ENCODE results near the gene ARID4B. TPM values are rescaled to one million over a fixed set of nuclear protein-coding genes. Genes with fewer than 3 reads are reported as not detected.

Gene ARID4B
- total RNA-seq, 1 experiment from 2014 or later, result 28.3 TPM

GRCh38 chr1:235161685-235162327 is 166.2 kb downstream of the ARID4B start:
- TSS peak; percentile 90 for BruUV-seq (replicated peaks)

GRCh38 chr1:235160957-235161684 is 166.9 kb downstream of the ARID4B start, which contains the start of gene RBM34:
Gene RBM34, minus strand, starts transcription at chr1:235161250. Its CDS starts 24 bp downstream, at chr1:235161226.
- Histone ChIP-seq H3K4me3 (replicated peaks in 1 of 2; ENCODE audit: low read depth in 1 of 2, low read length in 2 of 2) (peak within 1 kb of the TSS; percentile 73 to 80), H3K9ac (ENCODE audit: low read length) (peak within 1 kb of the TSS; percentile 78), H3K27ac (ENCODE audit: low read depth, low read length) (peak within 1 kb of the TSS; percentile 64), H3K9me2 (ENCODE audit: insufficient read depth) (no peaks in the 10 kb centered on the region), H4K20me1 (ENCODE audit: insufficient read depth) (no peaks in the 10 kb centered on the region), H3K36me3 (ENCODE audit: control insufficient read depth in 1 of 2, insufficient read depth in 2 of 2, low read length in 2 of 2) (peaks cover 8 to 22% of the 10 kb centered on the region in 2 experiments; a peak in 3 of 4 replicates), H3K4me2 (ENCODE audit: low read length) (peak within 1 kb of the TSS; percentile 86), H3K27me3 (ENCODE audit: insufficient read depth, low read length) (no peaks in the 10 kb centered on the region), H3K4me1 (ENCODE audit: control insufficient read depth in 1 of 2, insufficient read depth in 2 of 2, low read length in 2 of 2) (peaks cover 0 to 15% of the 10 kb centered on the region in 2 experiments; a peak in 2 of 4 replicates), H2AFZ (ENCODE audit: low read depth, low read length, poor library complexity, severe bottlenecking) (no peak within 1 kb of the TSS), H3K9me3 (ENCODE audit: control insufficient read depth in 1 of 2, insufficient read depth in 1 of 2, low read depth in 1 of 2, low read length in 2 of 2) (no peaks in the 10 kb centered on the region), H3K79me2 (ENCODE audit: insufficient read depth, low read length) (peaks cover 41% of the 10 kb centered on the region)
- peak; percentile 71 for DNase-seq (ENCODE audit: low read depth, low spot score)
- intact Hi-C loops (cut with micrococcal nuclease), result loop anchor here (10.0 kb wide), 1 partner anchor 254 kb away; no protein-coding TSS in a partner anchor
- ATAC-seq, result peak; percentile 92
- ChIA-PET CTCF (interaction anchor here (0.6 kb wide), 1 partner anchor 256 kb away, joined by 3 read pairs; no protein-coding TSS in a partner anchor), POLR2A (interaction anchor here (0.8 kb wide), 1 partner anchor 24 kb away, joined by 3 read pairs; no protein-coding TSS in a partner anchor), RAD21 (ENCODE audit: low non-redundant PET in 1 of 2, low total read pairs in 2 of 2, uncharacterized antibody in 2 of 2, unreplicated experiment in 2 of 2) (no interaction called here)
- no TSS peak for BruUV-seq (replicated peaks)
- TF ChIP-seq REST (IDR thresholded peaks at IDR 0.05; ENCODE audit: low read depth) (no peak), POLR2A (IDR thresholded peaks at IDR 0.05; ENCODE audit: borderline replicate concordance, extremely low read depth, insufficient read depth, insufficient read length) (peak; percentile 97), POLR2AphosphoS5 (IDR thresholded peaks at IDR 0.05; ENCODE audit: low read depth, low read length) (peak; percentile 99), ELF1 (IDR thresholded peaks at IDR 0.05; ENCODE audit: borderline replicate concordance, low read depth) (peak; percentile 99), ZBTB33 (IDR thresholded peaks at IDR 0.05; ENCODE audit: extremely low read depth, insufficient replicate concordance, low read length) (peak; percentile 35), SP1 (IDR thresholded peaks at IDR 0.05; ENCODE audit: low read depth) (no peak; the same call in 1 of the 2 replicates), YY1 (IDR thresholded peaks at IDR 0.05; ENCODE audit: extremely low read depth, insufficient replicate concordance, low read depth, low read length) (peak; percentile 86)

More at GRCh38 chr1:235161685-235162327, 166.2 kb downstream of the ARID4B start:
- H4K20me1 ChIP-seq (ENCODE audit: insufficient read depth), result no peaks in the 10 kb centered on the region
- CTCF ChIA-PET, result no interaction called here
- H3K9ac ChIP-seq (ENCODE audit: low read length), result peak overlapping the region; percentile 78
- peak overlapping the region; percentile 64 for H3K27ac ChIP-seq (ENCODE audit: low read depth, low read length)
- intact Hi-C loops (cut with micrococcal nuclease), result loop anchor here (10.0 kb wide), 1 partner anchor 253 kb away; no protein-coding TSS in a partner anchor
- no peaks in the 10 kb centered on the region for H3K9me2 ChIP-seq (ENCODE audit: insufficient read depth)
- ATAC-seq, result no peak
- H2AFZ ChIP-seq (ENCODE audit: low read depth, low read length, poor library complexity, severe bottlenecking), result no peak overlapping the region
- peaks cover 40% of the 10 kb centered on the region for H3K79me2 ChIP-seq (ENCODE audit: insufficient read depth, low read length)
- H3K27me3 ChIP-seq (ENCODE audit: insufficient read depth, low read length), result no peaks in the 10 kb centered on the region
- RAD21 ChIA-PET (ENCODE audit: low non-redundant PET in 1 of 2, low total read pairs in 2 of 2, uncharacterized antibody in 2 of 2, unreplicated experiment in 2 of 2), result no interaction called here
- H3K4me1 ChIP-seq (ENCODE audit: control insufficient read depth in 1 of 2, insufficient read depth in 2 of 2, low read length in 2 of 2), result peaks cover 0 to 13% of the 10 kb centered on the region in 2 experiments; a peak in 2 of 4 replicates
- peaks cover 6 to 18% of the 10 kb centered on the region in 2 experiments; a peak in 3 of 4 replicates for H3K36me3 ChIP-seq (ENCODE audit: control insufficient read depth in 1 of 2, insufficient read depth in 2 of 2, low read length in 2 of 2)
- peak overlapping the region; percentile 73 to 80 for H3K4me3 ChIP-seq (replicated peaks in 1 of 2; ENCODE audit: low read depth in 1 of 2, low read length in 2 of 2)
- no peak for DNase-seq (ENCODE audit: low read depth, low spot score)
- POLR2A ChIA-PET, result no interaction called here
- H3K9me3 ChIP-seq (ENCODE audit: control insufficient read depth in 1 of 2, insufficient read depth in 1 of 2, low read depth in 1 of 2, low read length in 2 of 2), result no peaks in the 10 kb centered on the region
- no peak for TF ChIP-seq POLR2A (IDR thresholded peaks at IDR 0.05; ENCODE audit: borderline replicate concordance, extremely low read depth, insufficient read depth, insufficient read length)
- no peak for TF ChIP-seq JUND (IDR thresholded peaks at IDR 0.05)
- no peak for TF ChIP-seq ZFX (IDR thresholded peaks at IDR 0.05)
- peak overlapping the region; percentile 86 for H3K4me2 ChIP-seq (ENCODE audit: low read length)
